ENCODE measurements around the gene MCOLN1. TPM values are rescaled to one million over a fixed set of nuclear protein-coding genes. Genes with fewer than 3 reads are reported as not detected.
"Not testable (repeated sequence)": the region's sequence is repeated elsewhere in the genome, so short reads cannot be mapped to it uniquely, and the experiment has no call there.

MCOLN1 gene
- total RNA-seq, 2 experiments from 2014 or later = 15.2 to 15.3 TPM

DNA sequence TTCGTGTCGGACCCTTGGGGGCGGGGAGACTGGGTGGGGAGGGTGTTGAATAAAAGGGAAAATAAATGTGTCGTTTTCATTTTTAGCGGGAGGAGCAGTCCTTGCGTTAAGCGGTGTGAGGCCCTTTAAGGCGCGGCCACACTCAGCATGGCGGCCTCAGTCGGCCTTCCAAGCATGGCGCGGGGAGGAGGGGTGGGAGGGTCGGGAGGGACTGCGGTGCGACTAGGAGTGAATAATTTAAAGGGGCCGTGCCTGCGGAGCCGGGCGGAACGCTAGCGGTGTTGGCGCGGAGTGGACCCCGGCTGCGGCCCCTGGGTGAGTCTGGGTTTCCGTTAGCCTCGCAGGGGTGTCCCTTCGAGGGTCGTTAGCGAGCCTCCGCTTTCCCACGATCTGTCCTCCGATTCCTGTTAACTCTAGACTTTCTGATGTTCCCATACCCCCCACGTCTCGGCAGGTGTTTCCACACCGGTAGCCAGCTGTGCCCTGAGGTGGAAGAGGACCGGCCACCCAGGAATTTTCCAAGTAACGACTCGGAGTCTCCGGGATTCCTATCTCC lies 11.6 kb downstream of the MCOLN1 start:
- Mint-ChIP-seq H3K9me3 (no peaks in the 10 kb centered on the region), H3K36me3 (ENCODE audit: low read depth) (peaks cover 26% of the 10 kb centered on the region), H3K4me3 (peak overlapping the region; percentile 93), H3K27me3 (no peaks in the 10 kb centered on the region), H3K4me1 (peaks cover 20% of the 10 kb centered on the region), H3K27ac (peak overlapping the region; percentile 81)
- POLR2A ChIA-PET = interaction anchor here (1.0 to 6.3 kb wide), 3 partner anchors 12 to 118 kb away, joined by 3 to 60 read pairs (median 12); partner anchors contain the start of genes MCOLN1, PET100 and XAB2
- peak; percentile 87 for DNase-seq
- CTCF ChIA-PET = interaction anchor here (1.7 kb wide), 1 partner anchor 11 kb away, joined by 7 read pairs; the partner anchor contains the start of gene MCOLN1

DNA sequence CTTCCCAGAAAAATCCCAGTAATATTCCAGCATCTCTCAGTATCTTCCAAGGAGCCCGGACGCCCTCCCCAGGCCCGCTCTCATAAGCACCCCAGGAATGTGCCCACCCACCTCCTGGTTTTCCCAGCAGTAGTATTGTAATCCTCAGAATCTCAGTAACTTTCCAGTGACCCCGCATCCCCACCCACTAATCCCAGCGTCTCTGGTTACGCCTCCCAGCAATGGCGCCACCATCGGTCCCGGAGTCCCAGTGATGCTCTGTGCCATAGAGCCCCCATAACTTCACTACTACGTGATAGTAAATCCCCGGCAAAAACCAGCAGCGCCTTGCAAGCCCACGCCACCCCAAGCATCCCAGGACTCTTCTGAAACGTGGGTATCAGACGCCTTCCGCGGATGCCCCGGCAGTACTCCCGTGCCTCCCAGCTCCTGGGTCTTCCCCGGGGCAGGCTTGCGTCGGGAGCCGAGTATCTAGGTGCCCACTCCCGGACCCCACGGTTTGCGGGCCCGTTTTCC lies 12.2 kb downstream of the MCOLN1 start:
- H3K27me3 Mint-ChIP-seq = no peaks in the 10 kb centered on the region
- H3K4me3 Mint-ChIP-seq = peak overlapping the region; percentile 93
- DNase-seq = no peak
- ChIA-PET POLR2A (interaction anchor here (1.0 to 6.3 kb wide), 5 partner anchors 10 to 119 kb away, joined by 3 to 60 read pairs (median 12); partner anchors contain the start of genes MCOLN1, PET100 and XAB2), CTCF (interaction anchor here (0.9 to 1.7 kb wide), 2 partner anchors 12 to 95 kb away, joined by 3 to 7 read pairs; partner anchors contain the start of genes MCOLN1, PET100 and XAB2)
- H3K27ac Mint-ChIP-seq = peak overlapping the region; percentile 81
- peaks cover 20% of the 10 kb centered on the region for H3K4me1 Mint-ChIP-seq
- H3K36me3 Mint-ChIP-seq (ENCODE audit: low read depth) = peaks cover 26% of the 10 kb centered on the region
- no peaks in the 10 kb centered on the region for H3K9me3 Mint-ChIP-seq

DNA sequence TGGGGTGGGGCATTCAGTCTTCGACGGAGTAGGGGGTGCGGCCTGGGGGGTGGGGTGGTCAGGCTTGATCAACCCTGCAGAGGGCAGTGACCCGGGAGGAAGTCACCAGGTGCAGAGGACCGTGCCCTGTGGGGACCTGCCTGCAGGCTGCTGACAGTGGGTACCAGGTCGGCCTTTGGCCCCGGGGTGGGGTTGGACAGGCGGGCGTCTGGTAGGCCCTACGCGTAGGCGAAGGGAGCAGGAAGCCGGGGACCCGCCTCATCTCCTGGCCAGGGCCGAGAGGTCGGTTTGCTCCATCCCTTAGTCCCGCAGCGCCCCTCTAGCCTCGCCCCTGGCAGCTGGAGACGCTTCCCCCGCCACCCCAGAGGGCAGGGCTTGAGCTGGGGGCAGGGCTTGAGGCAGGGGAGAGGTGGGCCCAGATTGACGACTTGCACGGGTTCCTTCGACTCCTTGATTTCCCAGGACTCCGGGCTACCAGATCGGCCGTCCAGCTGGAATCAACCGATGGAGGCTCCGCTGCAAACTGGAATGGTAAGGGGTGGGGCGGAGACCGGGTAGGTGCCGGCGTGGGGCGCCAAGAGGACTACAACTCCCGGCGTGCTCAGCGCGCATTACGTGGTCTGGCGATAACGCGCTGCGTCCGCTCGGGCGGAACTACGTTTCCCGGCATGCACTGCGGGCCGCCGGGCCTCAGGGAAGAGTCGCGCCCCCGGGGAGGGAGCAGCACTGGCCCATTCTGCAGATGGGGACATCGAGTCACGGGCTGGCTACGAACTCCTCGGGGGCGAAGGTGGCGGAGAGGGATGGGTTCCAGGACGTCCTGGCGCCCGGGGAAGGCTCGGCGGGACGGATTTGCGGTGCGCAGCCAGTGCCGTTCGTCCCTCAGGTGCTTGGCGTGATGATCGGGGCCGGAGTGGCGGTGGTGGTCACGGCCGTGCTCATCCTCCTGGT lies 12.9 kb downstream of the MCOLN1 start, which contains the start of gene PNPLA6:
TSS of gene PNPLA6 (plus strand) at position 671 of the 951 bp plus-strand sequence. CDS start at position 743, 72 bp downstream.
- DNase-seq = peak; percentile 93
- CTCF ChIA-PET = interaction anchor here (0.9 to 1.9 kb wide), 3 partner anchors 13 to 94 kb away, joined by 3 to 8 read pairs (median 7); partner anchors contain the start of genes MCOLN1, PET100 and XAB2
- peaks cover 29% of the 10 kb centered on the region for H3K36me3 Mint-ChIP-seq (ENCODE audit: low read depth)
- H3K4me3 Mint-ChIP-seq = peak within 1 kb of the TSS; percentile 93
- H3K9me3 Mint-ChIP-seq = no peaks in the 10 kb centered on the region
- peaks cover 23% of the 10 kb centered on the region for H3K4me1 Mint-ChIP-seq
- H3K27ac Mint-ChIP-seq = peak within 1 kb of the TSS; percentile 81
- POLR2A ChIA-PET = interaction anchor here (1.0 to 6.3 kb wide), 4 partner anchors 10 to 94 kb away, joined by 3 to 60 read pairs (median 12); partner anchors contain the start of genes MCOLN1, PET100 and XAB2
- H3K27me3 Mint-ChIP-seq = no peaks in the 10 kb centered on the region

DNA sequence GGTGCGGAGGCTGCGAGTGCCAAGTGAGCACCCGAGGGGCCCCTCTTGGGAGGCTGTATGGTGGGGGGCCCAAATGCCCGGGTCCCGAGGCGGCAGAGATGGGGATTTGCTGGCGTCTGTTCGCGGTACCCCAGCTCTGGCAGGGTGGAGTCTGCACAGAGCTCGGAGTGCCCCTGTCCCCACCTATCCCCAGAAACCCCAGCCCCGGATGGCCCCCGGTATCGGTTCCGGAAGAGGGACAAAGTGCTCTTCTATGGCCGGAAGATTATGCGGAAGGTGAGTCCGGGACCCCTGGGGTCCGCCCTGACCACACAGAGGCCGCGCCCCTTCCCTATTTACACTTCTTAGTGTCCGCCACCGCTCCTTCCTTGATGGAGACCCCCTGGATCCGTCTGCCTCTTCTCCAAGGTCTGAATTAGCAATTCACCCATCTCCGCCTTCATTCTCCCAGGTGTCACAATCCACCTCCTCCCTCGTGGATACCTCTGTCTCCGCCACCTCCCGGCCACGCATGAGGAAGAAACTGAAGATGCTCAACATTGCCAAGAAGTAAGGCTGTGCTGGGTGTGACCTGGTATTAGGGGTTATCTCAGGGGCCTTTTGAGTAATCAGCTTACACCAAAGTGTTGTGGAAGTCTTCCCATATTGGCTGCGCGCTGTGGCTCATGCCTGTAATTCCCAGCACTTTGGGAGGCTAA lies 13.7 kb downstream of the MCOLN1 start:
- Mint-ChIP-seq H3K4me1 (peaks cover 25% of the 10 kb centered on the region), H3K36me3 (ENCODE audit: low read depth) (peaks cover 33% of the 10 kb centered on the region), H3K4me3 (peak overlapping the region; percentile 93), H3K9me3 (no peaks in the 10 kb centered on the region), H3K27ac (peak overlapping the region; percentile 81), H3K27me3 (no peaks in the 10 kb centered on the region)
- ChIA-PET CTCF (interaction anchor here (0.7 to 1.9 kb wide), 3 partner anchors 13 to 56 kb away, joined by 5 to 8 read pairs (median 7); partner anchors contain the start of gene MCOLN1), POLR2A (interaction anchor here (1.6 to 6.3 kb wide), 3 partner anchors 9 to 94 kb away, joined by 12 to 60 read pairs (median 13); partner anchors contain the start of genes MCOLN1, PET100 and XAB2)
- DNase-seq = no peak

DNA sequence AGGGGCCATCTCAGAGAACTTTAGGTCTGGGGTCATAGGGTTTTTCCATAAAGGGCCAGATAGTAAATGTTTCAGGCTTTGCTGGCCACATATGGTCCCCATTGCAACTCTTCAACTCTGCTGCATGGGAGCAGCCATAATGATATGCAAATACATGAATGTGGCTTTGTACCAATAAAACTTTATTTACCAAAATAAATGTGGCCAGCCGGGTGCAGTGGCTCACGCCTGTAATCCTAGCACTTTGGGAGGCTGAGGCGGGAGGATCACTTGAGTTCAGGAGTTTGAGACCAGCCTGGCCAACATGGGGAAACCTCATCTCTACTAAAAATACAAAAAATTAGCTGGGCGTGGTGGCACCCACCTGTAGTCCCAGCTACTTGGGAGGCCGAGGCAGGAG lies 16.6 kb downstream of the MCOLN1 start:
- POLR2A ChIA-PET, CTCF ChIA-PET, H3K27ac Mint-ChIP-seq, H3K4me3 Mint-ChIP-seq, H3K27me3 Mint-ChIP-seq, DNase-seq, H3K9me3 Mint-ChIP-seq: not testable (repeated sequence)
- peaks cover 49% of the 10 kb centered on the region for H3K36me3 Mint-ChIP-seq (ENCODE audit: low read depth)
- peaks cover 29% of the 10 kb centered on the region for H3K4me1 Mint-ChIP-seq

DNA sequence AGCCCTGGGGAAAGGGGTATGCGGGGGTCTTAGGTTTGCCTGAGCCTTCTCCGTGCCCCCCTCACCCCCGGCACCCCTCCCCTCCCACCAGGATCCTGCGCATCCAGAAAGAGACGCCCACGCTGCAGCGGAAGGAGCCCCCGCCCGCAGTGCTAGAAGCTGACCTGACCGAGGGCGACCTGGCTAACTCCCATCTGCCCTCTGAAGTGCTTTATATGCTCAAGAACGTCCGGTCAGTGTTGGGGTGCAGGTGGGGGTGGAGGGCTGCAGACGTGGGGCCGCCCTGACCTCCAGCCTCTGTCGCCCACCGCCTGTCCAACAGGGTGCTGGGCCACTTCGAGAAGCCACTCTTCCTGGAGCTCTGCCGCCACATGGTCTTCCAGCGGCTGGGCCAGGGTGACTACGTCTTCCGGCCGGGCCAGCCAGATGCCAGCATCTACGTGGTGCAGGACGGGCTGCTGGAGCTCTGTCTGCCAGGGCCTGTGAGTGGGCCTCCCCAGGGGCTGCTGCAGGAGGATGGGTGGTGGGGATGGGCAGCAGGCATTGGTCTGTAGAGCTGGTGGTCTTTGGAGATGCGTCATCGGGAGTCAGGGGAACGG lies 17.5 kb downstream of the MCOLN1 start:
- no peak overlapping the region for H3K27ac Mint-ChIP-seq

DNA sequence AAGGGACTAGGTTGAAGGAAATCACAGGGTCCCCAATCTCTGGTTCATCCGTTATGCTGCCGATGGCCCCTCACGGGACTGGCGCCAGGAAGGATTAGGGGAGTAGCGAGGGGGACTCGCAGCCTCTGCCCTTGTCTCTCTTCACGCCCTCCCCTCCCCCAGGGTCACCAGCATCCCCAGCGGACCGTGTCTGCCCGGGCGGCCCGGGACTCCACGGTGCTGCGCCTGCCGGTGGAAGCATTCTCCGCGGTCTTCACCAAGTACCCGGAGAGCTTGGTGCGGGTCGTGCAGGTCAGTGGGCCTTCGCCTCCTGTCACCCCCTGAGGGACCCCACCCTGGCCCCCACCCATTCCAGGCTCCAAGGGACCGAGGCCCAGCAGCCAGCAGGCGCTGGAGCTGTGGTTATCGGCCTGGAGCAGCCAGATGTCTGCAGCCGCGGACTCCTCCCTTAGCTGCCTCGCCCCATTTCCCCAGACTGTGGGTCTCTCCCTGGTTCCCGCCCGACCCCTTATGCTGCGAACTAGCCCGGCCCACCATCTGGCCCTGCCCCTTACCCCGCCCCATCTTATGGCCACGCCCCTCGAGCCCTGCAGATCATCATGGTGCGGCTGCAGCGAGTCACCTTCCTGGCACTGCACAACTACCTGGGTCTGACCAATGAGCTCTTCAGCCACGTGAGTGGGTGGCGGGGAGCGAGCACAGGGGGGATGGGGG lies 18.5 kb downstream of the MCOLN1 start:
- CTCF ChIA-PET = interaction anchor here (0.8 to 0.9 kb wide), 2 partner anchors 27 kb away, joined by 3 read pairs; no protein-coding TSS in a partner anchor

More for the DNA sequence above, 17.5 kb downstream of the MCOLN1 start:
- CTCF ChIA-PET = interaction anchor here (0.9 kb wide), 1 partner anchor 28 kb away, joined by 3 read pairs; no protein-coding TSS in a partner anchor
- Mint-ChIP-seq H3K36me3 (ENCODE audit: low read depth) (peaks cover 54% of the 10 kb centered on the region), H3K9me3 (no peaks in the 10 kb centered on the region), H3K4me3 (no peak overlapping the region), H3K27me3 (no peaks in the 10 kb centered on the region), H3K4me1 (peaks cover 38% of the 10 kb centered on the region)
- POLR2A ChIA-PET = no interaction called here
- DNase-seq = no peak

DNA sequence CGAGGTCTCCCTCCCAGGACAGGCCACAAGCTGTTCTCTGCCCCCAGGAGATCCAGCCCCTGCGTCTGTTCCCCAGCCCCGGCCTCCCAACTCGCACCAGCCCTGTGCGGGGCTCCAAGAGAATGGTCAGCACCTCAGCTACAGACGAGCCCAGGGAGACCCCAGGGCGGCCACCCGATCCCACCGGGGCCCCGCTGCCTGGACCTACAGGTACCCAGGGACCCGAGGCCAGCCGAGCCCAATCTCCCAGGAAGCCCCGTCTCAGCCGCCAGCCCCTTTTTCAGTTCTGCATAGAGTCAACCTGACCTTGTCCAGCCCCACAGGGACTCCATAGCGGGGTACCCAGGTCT lies 19.0 kb downstream of the MCOLN1 start:
- no peaks in the 10 kb centered on the region for H3K9me3 Mint-ChIP-seq
- H3K27ac Mint-ChIP-seq = no peak overlapping the region
- peaks cover 56% of the 10 kb centered on the region for H3K36me3 Mint-ChIP-seq (ENCODE audit: low read depth)
- peaks cover 43% of the 10 kb centered on the region for H3K4me1 Mint-ChIP-seq
- CTCF ChIA-PET = interaction anchor here (0.8 kb wide), 1 partner anchor 27 kb away, joined by 3 read pairs; no protein-coding TSS in a partner anchor
- no peak for DNase-seq
- H3K4me3 Mint-ChIP-seq = no peak overlapping the region
- H3K27me3 Mint-ChIP-seq = no peaks in the 10 kb centered on the region
- POLR2A ChIA-PET = no interaction called here

More for the DNA sequence above, 18.5 kb downstream of the MCOLN1 start:
- POLR2A ChIA-PET = no interaction called here
- Mint-ChIP-seq H3K27ac (no peak overlapping the region), H3K36me3 (ENCODE audit: low read depth) (peaks cover 57% of the 10 kb centered on the region), H3K4me3 (no peak overlapping the region), H3K27me3 (no peaks in the 10 kb centered on the region), H3K4me1 (peaks cover 44% of the 10 kb centered on the region), H3K9me3 (no peaks in the 10 kb centered on the region)
- no peak for DNase-seq

DNA sequence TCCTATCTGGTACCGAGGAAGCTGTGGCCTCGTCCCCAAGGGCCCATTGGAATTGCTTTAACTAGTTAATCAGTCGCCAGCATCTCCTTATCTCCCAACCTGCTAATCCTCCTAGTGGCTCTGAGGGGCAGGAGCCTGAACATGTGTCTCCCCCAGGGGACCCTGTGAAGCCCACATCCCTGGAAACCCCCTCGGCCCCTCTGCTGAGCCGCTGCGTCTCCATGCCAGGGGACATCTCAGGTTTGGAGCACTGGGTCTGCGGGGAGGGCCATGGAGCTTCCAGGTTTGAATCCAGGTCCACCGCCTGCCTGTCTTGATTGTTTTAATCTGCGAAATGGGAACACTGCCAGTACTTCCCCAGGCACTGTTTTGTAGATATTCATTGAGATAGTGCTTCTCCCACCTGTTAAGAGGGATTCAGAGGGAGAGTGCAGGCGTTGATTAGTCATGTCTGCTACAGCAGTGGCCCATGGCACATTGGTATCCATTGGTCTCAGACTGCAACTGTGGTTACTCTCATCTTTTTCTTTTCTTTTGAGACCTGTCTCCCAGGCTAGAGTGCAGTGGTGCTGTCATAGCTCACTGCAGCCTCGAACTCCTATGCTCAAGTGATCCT lies 19.5 kb downstream of the MCOLN1 start:
- ChIA-PET CTCF (interaction anchor here (0.8 kb wide), 1 partner anchor 26 kb away, joined by 3 read pairs; no protein-coding TSS in a partner anchor), POLR2A (interaction anchor here (0.6 kb wide), 1 partner anchor 211 kb away, joined by 5 read pairs; no protein-coding TSS in a partner anchor)
- H3K4me1 Mint-ChIP-seq = peaks cover 41% of the 10 kb centered on the region
- H3K27me3 Mint-ChIP-seq = no peaks in the 10 kb centered on the region
- no peak for DNase-seq
- no peaks in the 10 kb centered on the region for H3K9me3 Mint-ChIP-seq
- H3K4me3 Mint-ChIP-seq = no peak overlapping the region
- H3K27ac Mint-ChIP-seq = no peak overlapping the region
- H3K36me3 Mint-ChIP-seq (ENCODE audit: low read depth) = peaks cover 54% of the 10 kb centered on the region

DNA sequence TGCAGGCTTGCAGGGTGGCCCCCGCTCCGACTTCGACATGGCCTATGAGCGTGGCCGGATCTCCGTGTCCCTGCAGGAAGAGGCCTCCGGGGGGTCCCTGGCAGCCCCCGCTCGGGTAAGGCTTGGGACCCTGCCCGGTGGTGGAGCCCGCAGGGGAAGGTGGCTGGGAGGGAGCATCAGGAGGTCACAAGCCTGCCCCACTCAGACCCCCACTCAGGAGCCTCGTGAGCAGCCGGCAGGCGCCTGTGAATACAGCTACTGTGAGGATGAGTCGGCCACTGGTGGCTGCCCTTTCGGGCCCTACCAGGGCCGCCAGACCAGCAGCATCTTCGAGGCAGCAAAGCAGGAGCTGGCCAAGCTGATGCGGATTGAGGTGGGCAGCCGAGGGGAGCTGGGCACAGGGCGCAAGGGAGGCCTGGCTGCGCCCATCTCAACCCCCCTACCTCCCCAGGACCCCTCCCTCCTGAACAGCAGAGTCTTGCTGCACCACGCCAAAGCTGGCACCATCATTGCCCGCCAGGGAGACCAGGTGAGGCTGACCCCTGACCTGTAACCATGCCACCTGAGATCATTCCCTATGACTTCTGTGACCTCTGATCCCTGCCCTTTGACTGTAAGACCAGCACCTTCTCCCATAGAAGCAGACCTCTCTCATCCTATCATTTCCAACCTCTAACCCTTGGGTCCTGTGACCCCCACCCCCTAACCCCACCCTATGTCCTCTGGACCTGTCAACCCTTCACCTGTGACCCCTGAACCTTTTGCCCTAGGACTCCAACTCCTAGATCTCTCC lies 20.3 kb downstream of the MCOLN1 start:
- ChIA-PET POLR2A (interaction anchor here (0.6 kb wide), 1 partner anchor 212 kb away, joined by 5 read pairs; no protein-coding TSS in a partner anchor), CTCF (interaction anchor here (0.6 to 2.4 kb wide), 3 partner anchors 26 to 388 kb away, joined by 3 to 11 read pairs (median 4); partner anchors contain the start of gene TRAPPC5)

More for the DNA sequence above, 20.3 kb downstream of the MCOLN1 start:
- H3K4me1 Mint-ChIP-seq = peaks cover 43% of the 10 kb centered on the region
- no peak overlapping the region for H3K4me3 Mint-ChIP-seq
- DNase-seq = no peak
- no peaks in the 10 kb centered on the region for H3K27me3 Mint-ChIP-seq
- H3K9me3 Mint-ChIP-seq = no peaks in the 10 kb centered on the region
- H3K27ac Mint-ChIP-seq = peak overlapping the region; percentile 35
- H3K36me3 Mint-ChIP-seq (ENCODE audit: low read depth) = peaks cover 54% of the 10 kb centered on the region
